HG02943 (cell line): Measurements from ENCODE around the gene MKLN1.
"Not testable (repeated sequence)": the region's sequence is repeated elsewhere in the genome, so short reads cannot be mapped to it uniquely, and the experiment has no call there.

ENCODE experiments used
- ATAC-seq: cut with Tn5 transposase; IDR thresholded peaks from one replicate; pipeline ENCODE4 v1.9.1; 2021; ENCODE audit warnings: mild to moderate bottlenecking, low read depth, moderate library complexity; ENCODE audit not compliant: unreplicated experiment

The MKLN1 gene

GRCh38 chr7:131388126-131388525, 60.5 kb downstream of the MKLN1 start:
- ATAC-seq, result no peak

- no peak for ATAC-seq
Measured at GRCh38 chr7:131390275-131390674, 62.6 kb downstream of the MKLN1 start.

GRCh38 chr7:131391145-131391544, 63.5 kb downstream of the MKLN1 start:
- no peak for ATAC-seq

GRCh38 chr7:131400681-131401176, 73.1 kb downstream of the MKLN1 start:
- no peak for ATAC-seq

- ATAC-seq, result no peak
Measured at GRCh38 chr7:131401194-131401593, 73.5 kb downstream of the MKLN1 start.

GRCh38 chr7:131403322-131403721, 75.6 kb downstream of the MKLN1 start:
- ATAC-seq, result no peak

GRCh38 chr7:131404226-131404911, 76.7 kb downstream of the MKLN1 start:
- ATAC-seq, result no peak

- no peak for ATAC-seq
Measured at GRCh38 chr7:131409129-131409766, 81.6 kb downstream of the MKLN1 start.

GRCh38 chr7:131412031-131412430, 84.4 kb downstream of the MKLN1 start:
- no peak for ATAC-seq

- no peak for ATAC-seq
Measured at GRCh38 chr7:131413711-131414110, 86.0 kb downstream of the MKLN1 start.

- ATAC-seq, result no peak
Measured at GRCh38 chr7:131424219-131424822, 96.6 kb downstream of the MKLN1 start.

GRCh38 chr7:131425992-131426391, 98.3 kb downstream of the MKLN1 start:
- ATAC-seq, result no peak

- not testable (repeated sequence) for ATAC-seq
Measured at GRCh38 chr7:131430826-131431225, 103.2 kb downstream of the MKLN1 start.

GRCh38 chr7:131431289-131431688, 103.6 kb downstream of the MKLN1 start:
- no peak for ATAC-seq

GRCh38 chr7:131431756-131432155, 104.1 kb downstream of the MKLN1 start:
- ATAC-seq, result no peak

- ATAC-seq, result no peak
Measured at GRCh38 chr7:131436384-131436783, 108.7 kb downstream of the MKLN1 start.

GRCh38 chr7:131438969-131439368, 111.3 kb downstream of the MKLN1 start:
- ATAC-seq, result no peak

- no peak for ATAC-seq
Measured at GRCh38 chr7:131443496-131443895, 115.8 kb downstream of the MKLN1 start.

GRCh38 chr7:131444683-131445082, 117.0 kb downstream of the MKLN1 start:
- ATAC-seq, result no peak

GRCh38 chr7:131449373-131449902, 121.8 kb downstream of the MKLN1 start:
- ATAC-seq, result no peak

GRCh38 chr7:131454498-131454897, 126.8 kb downstream of the MKLN1 start:
- ATAC-seq, result no peak
